Measurements from ENCODE around the gene FN3KRP. TPM values are rescaled to one million over a fixed set of nuclear protein-coding genes. Genes with fewer than 3 reads are reported as not detected.

Gene FN3KRP
- total RNA-seq, 1 experiment from 2014 or later, result 35.4 TPM

GRCh38 chr17:82683534-82683933 lies 33.0 kb upstream of the FN3KRP start:
- no TSS peak for BruUV-seq (replicated peaks)
- H3K9me3 ChIP-seq (ENCODE audit: low read depth, low read length, poor library complexity, severe bottlenecking), result peaks cover 11% of the 10 kb centered on the region
- POLR2A ChIA-PET (ENCODE audit: low non-redundant PET), result no interaction called here
- H3K4me3 ChIP-seq (ENCODE audit: low read depth, low read length, poor library complexity, severe bottlenecking), result no peak overlapping the region
- TF ChIP-seq CTCF (conservative IDR thresholded peaks at IDR 0.05; ENCODE audit: low read depth, low read length) (no peak), EZH2 (IDR thresholded peaks at IDR 0.05; ENCODE audit: borderline replicate concordance, low read depth, low read length, poor library complexity, severe bottlenecking) (no peak)
- peaks cover 3% of the 10 kb centered on the region for H3K4me1 ChIP-seq (ENCODE audit: insufficient read depth, low read length, poor library complexity, severe bottlenecking)
- H3K27ac ChIP-seq (ENCODE audit: low read depth, low read length, poor library complexity, severe bottlenecking), result no peak overlapping the region
- no peaks in the 10 kb centered on the region for H3K36me3 ChIP-seq (ENCODE audit: insufficient read depth, low read length, poor library complexity, severe bottlenecking)
- DNase-seq (ENCODE audit: low spot score), result no peak
- CTCF ChIA-PET, result interaction anchor here (0.7 kb wide), 1 partner anchor 164 kb away, joined by 6 read pairs; the partner anchor contains the start of gene FOXK2
- intact Hi-C loops (cut with micrococcal nuclease; ENCODE audit: unreplicated experiment), result no loop called here
- H3K27me3 ChIP-seq (replicated peaks; ENCODE audit: insufficient read depth, low read depth, low read length, poor library complexity), result no peaks in the 10 kb centered on the region

GRCh38 chr17:82684228-82684841 lies 32.2 kb upstream of the FN3KRP start:
- ChIA-PET POLR2A (ENCODE audit: low non-redundant PET) (no interaction called here), CTCF (interaction anchor here (0.7 kb wide), 1 partner anchor 165 kb away, joined by 6 read pairs; the partner anchor contains the start of gene FOXK2)
- Histone ChIP-seq H3K9me3 (ENCODE audit: low read depth, low read length, poor library complexity, severe bottlenecking) (peaks cover 11% of the 10 kb centered on the region), H3K36me3 (ENCODE audit: insufficient read depth, low read length, poor library complexity, severe bottlenecking) (no peaks in the 10 kb centered on the region), H3K4me1 (ENCODE audit: insufficient read depth, low read length, poor library complexity, severe bottlenecking) (peaks cover 3% of the 10 kb centered on the region), H3K4me3 (ENCODE audit: low read depth, low read length, poor library complexity, severe bottlenecking) (no peak overlapping the region), H3K27ac (ENCODE audit: low read depth, low read length, poor library complexity, severe bottlenecking) (no peak overlapping the region), H3K27me3 (replicated peaks; ENCODE audit: insufficient read depth, low read depth, low read length, poor library complexity) (no peaks in the 10 kb centered on the region)
- no peak for DNase-seq (ENCODE audit: low spot score)
- TF ChIP-seq CTCF (conservative IDR thresholded peaks at IDR 0.05; ENCODE audit: low read depth, low read length), result no peak
- no peak for TF ChIP-seq EZH2 (IDR thresholded peaks at IDR 0.05; ENCODE audit: borderline replicate concordance, low read depth, low read length, poor library complexity, severe bottlenecking)
- no TSS peak for BruUV-seq (replicated peaks)
- intact Hi-C loops (cut with micrococcal nuclease; ENCODE audit: unreplicated experiment), result no loop called here

- H3K9me3 ChIP-seq (ENCODE audit: low read depth, low read length, poor library complexity, severe bottlenecking), result peaks cover 11% of the 10 kb centered on the region
- DNase-seq (ENCODE audit: low spot score), result no peak
- no peaks in the 10 kb centered on the region for H3K27me3 ChIP-seq (replicated peaks; ENCODE audit: insufficient read depth, low read depth, low read length, poor library complexity)
- no peak for TF ChIP-seq EZH2 (IDR thresholded peaks at IDR 0.05; ENCODE audit: borderline replicate concordance, low read depth, low read length, poor library complexity, severe bottlenecking)
- TF ChIP-seq CTCF (conservative IDR thresholded peaks at IDR 0.05; ENCODE audit: low read depth, low read length), result no peak
- no peaks in the 10 kb centered on the region for H3K36me3 ChIP-seq (ENCODE audit: insufficient read depth, low read length, poor library complexity, severe bottlenecking)
- no peak overlapping the region for H3K27ac ChIP-seq (ENCODE audit: low read depth, low read length, poor library complexity, severe bottlenecking)
- ChIA-PET POLR2A (ENCODE audit: low non-redundant PET) (no interaction called here), CTCF (no interaction called here)
- intact Hi-C loops (cut with micrococcal nuclease; ENCODE audit: unreplicated experiment), result no loop called here
- H3K4me1 ChIP-seq (ENCODE audit: insufficient read depth, low read length, poor library complexity, severe bottlenecking), result peaks cover 3% of the 10 kb centered on the region
- BruUV-seq (replicated peaks), result no TSS peak
- H3K4me3 ChIP-seq (ENCODE audit: low read depth, low read length, poor library complexity, severe bottlenecking), result no peak overlapping the region
Observed at GRCh38 chr17:82685291-82685690, 31.2 kb upstream of the FN3KRP start.
